Calu3 (cell line): ENCODE results near the gene ZFYVE28. TPM values are rescaled to one million over a fixed set of nuclear protein-coding genes. Genes with fewer than 3 reads are reported as not detected.

Source experiments
- BruUV-seq: library from RNA; stranded (reverse); fragments of 400-500 nt; replicated peaks from 2 replicates; lab custom pipeline; 2021; lab: Mats Ljungman, UMichigan
- CTCF ChIA-PET: fragments of 300-600 bp; sonication (Branson Sonifier 250); formaldehyde crosslinking; loops from one replicate; lab custom pipeline; 2022; ENCODE audit warnings: antibody characterized with exemption; lab: Charles Lee
- DNase-seq: peaks from one replicate; pipeline ENCODE4 v3.0.0; 2022
- H3K27ac Mint-ChIP-seq: one replicate; pipeline ENCODE4 v1.8.0; 2022; ENCODE audit warnings: mixed read lengths; ENCODE audit not compliant: unreplicated experiment
- H3K27me3 Mint-ChIP-seq: one replicate; pipeline ENCODE4 v1.8.0; 2022; ENCODE audit warnings: mixed read lengths; ENCODE audit not compliant: unreplicated experiment
- H3K36me3 Mint-ChIP-seq: one replicate; pipeline ENCODE4 v1.8.0; 2022; ENCODE audit warnings: mild to moderate bottlenecking, moderate library complexity, mixed read lengths; ENCODE audit not compliant: insufficient read depth, unreplicated experiment
- H3K4me1 Mint-ChIP-seq: one replicate; pipeline ENCODE4 v1.8.0; 2022; ENCODE audit warnings: mild to moderate bottlenecking, low read depth, mixed read lengths; ENCODE audit not compliant: unreplicated experiment
- H3K4me3 Mint-ChIP-seq: one replicate; pipeline ENCODE4 v1.8.0; 2022; ENCODE audit warnings: mild to moderate bottlenecking, low read depth, moderate library complexity, mixed read lengths; ENCODE audit not compliant: unreplicated experiment
- H3K9me3 Mint-ChIP-seq: one replicate; pipeline ENCODE4 v1.8.0; 2022; ENCODE audit warnings: low read depth, mixed read lengths; ENCODE audit not compliant: unreplicated experiment
- CTCF ChIP-seq: fragments of 200-600 bp; IDR thresholded peaks from one replicate; pipeline ENCODE4 v1.8.0; 2022; ENCODE audit warnings: antibody characterized with exemption; ENCODE audit not compliant: unreplicated experiment
- intact Hi-C: fragments of 100-400 bp; cut with micrococcal nuclease; formaldehyde crosslinking; loops from one replicate; pipeline ENCODE4 v1.10.0; 2022; ENCODE audit not compliant: unreplicated experiment
- total RNA-seq: library from RNA; stranded (reverse); gene quantifications from 2 replicates; pipeline ENCODE4 v1.2.3, GENCODE V29; 2022

Gene ZFYVE28
- total RNA-seq, 1 experiment from 2014 or later, result 1.2 TPM

- peak; percentile 16 for TF ChIP-seq CTCF
- no peaks in the 10 kb centered on the region for H3K36me3 Mint-ChIP-seq
- no peak overlapping the region for H3K27ac Mint-ChIP-seq
- DNase-seq, result no peak
- intact Hi-C loops, result no loop called here
- CTCF ChIA-PET, result no interaction called here
- peaks cover 33% of the 10 kb centered on the region for H3K27me3 Mint-ChIP-seq
- H3K9me3 Mint-ChIP-seq, result no peaks in the 10 kb centered on the region
- no peaks in the 10 kb centered on the region for H3K4me1 Mint-ChIP-seq
- no peak overlapping the region for H3K4me3 Mint-ChIP-seq
- BruUV-seq, result no TSS peak
Measured at GRCh38 chr4:2396781-2397368, 21.6 kb downstream of the ZFYVE28 start.

- TF ChIP-seq CTCF, result no peak
- no peak for DNase-seq
- Mint-ChIP-seq H3K9me3 (no peaks in the 10 kb centered on the region), H3K27me3 (peaks cover 44% of the 10 kb centered on the region), H3K4me3 (no peak overlapping the region), H3K36me3 (no peaks in the 10 kb centered on the region), H3K27ac (no peak overlapping the region), H3K4me1 (no peaks in the 10 kb centered on the region)
- intact Hi-C loops, result no loop called here
- no TSS peak for BruUV-seq
- CTCF ChIA-PET, result interaction anchor here (0.5 kb wide), 1 partner anchor 40 kb away, joined by 3 read pairs; no protein-coding TSS in a partner anchor
Measured at GRCh38 chr4:2395584-2395983, 22.9 kb downstream of the ZFYVE28 start.

GRCh38 chr4:2395038-2395437 lies 23.4 kb downstream of the ZFYVE28 start:
- DNase-seq, result no peak
- Mint-ChIP-seq H3K4me1 (no peaks in the 10 kb centered on the region), H3K4me3 (no peak overlapping the region), H3K27me3 (peaks cover 50% of the 10 kb centered on the region), H3K27ac (no peak overlapping the region), H3K9me3 (no peaks in the 10 kb centered on the region), H3K36me3 (no peaks in the 10 kb centered on the region)
- intact Hi-C loops, result no loop called here
- BruUV-seq, result no TSS peak
- CTCF ChIA-PET, result interaction anchor here (0.5 kb wide), 1 partner anchor 41 kb away, joined by 3 read pairs; no protein-coding TSS in a partner anchor
- TF ChIP-seq CTCF, result no peak

GRCh38 chr4:2394528-2394927 lies 23.9 kb downstream of the ZFYVE28 start:
- BruUV-seq, result no TSS peak
- no peaks in the 10 kb centered on the region for H3K36me3 Mint-ChIP-seq
- H3K9me3 Mint-ChIP-seq, result no peaks in the 10 kb centered on the region
- H3K4me3 Mint-ChIP-seq, result no peak overlapping the region
- peaks cover 55% of the 10 kb centered on the region for H3K27me3 Mint-ChIP-seq
- no peak for DNase-seq
- no peak for TF ChIP-seq CTCF
- H3K4me1 Mint-ChIP-seq, result no peaks in the 10 kb centered on the region
- CTCF ChIA-PET, result no interaction called here
- intact Hi-C loops, result no loop called here
- no peak overlapping the region for H3K27ac Mint-ChIP-seq
